Measurements from ENCODE around the gene LYPLA2.

GRCh38 chr1:23787701-23788100, 3.2 kb upstream of the LYPLA2 start:
- TF ChIP-seq CTCF (IDR thresholded peaks at IDR 0.05; ENCODE audit: control extremely low read depth in 1 of 3, insufficient read depth in 1 of 3, low read depth in 1 of 3, low read length in 3 of 3) = no peak
- no peak for TF ChIP-seq ZNF274 (IDR thresholded peaks at IDR 0.05; ENCODE audit: borderline replicate concordance, extremely low read depth, low read length)
- no peak for TF ChIP-seq PHF8 (conservative IDR thresholded peaks at IDR 0.05; ENCODE audit: low read depth, low read length)
- no peak for TF ChIP-seq YY1 (IDR thresholded peaks at IDR 0.05; ENCODE audit: low read depth, low read length)
- no peak for TF ChIP-seq HDAC6 (IDR thresholded peaks at IDR 0.05; ENCODE audit: low read depth, low read length)

All from H1 (cell line).